ENCODE measurements around the gene ADPRHL1.

ADPRHL1 gene

GRCh38 chr13:113461022-113461751, 7.9 kb upstream of the ADPRHL1 start:
- DNase-seq (ENCODE audit: insufficient read length, low spot score) (no peak), FAIRE-seq (no peak)
- TF ChIP-seq CTCF (IDR thresholded peaks at IDR 0.05; ENCODE audit: insufficient read depth, missing control alignments): no peak

- no peak for TF ChIP-seq CTCF (IDR thresholded peaks at IDR 0.05; ENCODE audit: insufficient read depth, missing control alignments)
- FAIRE-seq (no peak), DNase-seq (ENCODE audit: insufficient read length, low spot score) (no peak)
Observed at GRCh38 chr13:113460599-113460998, 7.3 kb upstream of the ADPRHL1 start.

GRCh38 chr13:113460064-113460555, 6.8 kb upstream of the ADPRHL1 start:
- no peak for TF ChIP-seq CTCF (IDR thresholded peaks at IDR 0.05; ENCODE audit: insufficient read depth, missing control alignments)
- FAIRE-seq: no peak
- no peak for DNase-seq (ENCODE audit: insufficient read length, low spot score)

GRCh38 chr13:113458253-113459065, 5.2 kb upstream of the ADPRHL1 start:
- FAIRE-seq: no peak
- peak; percentile 55 for DNase-seq (ENCODE audit: insufficient read length, low spot score)
- TF ChIP-seq CTCF (IDR thresholded peaks at IDR 0.05; ENCODE audit: insufficient read depth, missing control alignments): peak; percentile 28

GRCh38 chr13:113457510-113457909, 4.2 kb upstream of the ADPRHL1 start:
- FAIRE-seq: no peak
- no peak for TF ChIP-seq CTCF (IDR thresholded peaks at IDR 0.05; ENCODE audit: insufficient read depth, missing control alignments)
- DNase-seq (ENCODE audit: insufficient read length, low spot score): no peak

- FAIRE-seq: no peak
- DNase-seq (ENCODE audit: insufficient read length, low spot score): no peak
- no peak for TF ChIP-seq CTCF (IDR thresholded peaks at IDR 0.05; ENCODE audit: insufficient read depth, missing control alignments)
Observed at GRCh38 chr13:113456116-113456702, 2.9 kb upstream of the ADPRHL1 start.
